H1 (cell line): ENCODE measurements around the gene SLC1A4. TPM values are rescaled to one million over a fixed set of nuclear protein-coding genes. Genes with fewer than 3 reads are reported as not detected.

Experiments
- CTCF ChIA-PET: fragments of 300-600 bp; sonication (Branson Sonifier 250); formaldehyde crosslinking; loops from one replicate; lab custom pipeline; 2021; ENCODE audit not compliant: partially characterized antibody; lab: Charles Lee
- POLR2A ChIA-PET: fragments of 300-600 bp; sonication (Branson Sonifier 250); formaldehyde crosslinking; loops from one replicate; lab custom pipeline; 2021; ENCODE audit warnings: inconsistent platforms; ENCODE audit not compliant: partially characterized antibody; lab: Charles Lee
- DNase-seq, 2 experiments: peaks; one replicate each; pipeline versions ENCODE4 v3.0.0 to v3.0.0-alpha.2; 2010 to 2022; ENCODE audit warnings: low spot score in 2 of 2, low read depth in 1 of 2, mixed read lengths in 1 of 2
- FAIRE-seq: peaks from 2 replicates; lab custom pipeline; 2011; peaks lifted over from hg19 to GRCh38; lab: Jason Lieb, UNC
- H2AFZ ChIP-seq: 2 replicates; pipeline ENCODE4 v1.8.1; 2012; ENCODE audit warnings: low read length, inconsistent platforms
- H2AK5ac ChIP-seq: 2 replicates; pipeline ENCODE4 v1.6.1; 2013; ENCODE audit warnings: low read depth, low read length
- H2BK120ac ChIP-seq: replicated peaks from 2 replicates; pipeline ENCODE3; 2013; ENCODE audit warnings: low read depth, low read length, inconsistent platforms
- H2BK12ac ChIP-seq: 2 replicates; pipeline ENCODE4 v1.6.1; 2013; ENCODE audit warnings: low read depth, low read length
- H2BK15ac ChIP-seq: 2 replicates; pipeline ENCODE4 v1.6.1; 2013; ENCODE audit warnings: low read length
- H2BK20ac ChIP-seq: 2 replicates; pipeline ENCODE4 v1.6.1; 2013; ENCODE audit warnings: low read length
- H2BK5ac ChIP-seq: 2 replicates; pipeline ENCODE4 v1.6.1; 2013; ENCODE audit warnings: low read depth, low read length
- H3K14ac ChIP-seq: 2 replicates; pipeline ENCODE4 v1.6.1; 2013; ENCODE audit warnings: inconsistent platforms; ENCODE audit not compliant: insufficient read length
- H3K18ac ChIP-seq: 2 replicates; pipeline ENCODE4 v1.6.1; 2013; ENCODE audit warnings: low read length; ENCODE audit errors: extremely low read depth
- H3K23ac ChIP-seq: 2 replicates; pipeline ENCODE4 v1.6.1; 2013; ENCODE audit warnings: inconsistent platforms; ENCODE audit not compliant: insufficient read length
- H3K23me2 ChIP-seq: 2 replicates; pipeline ENCODE4 v1.6.1; 2013; ENCODE audit warnings: low read depth, low read length
- H3K27ac ChIP-seq: 2 replicates; pipeline ENCODE4 v1.6.1; 2011; ENCODE audit warnings: low read depth, low read length, inconsistent platforms
- H3K27me3 ChIP-seq, 4 experiments: replicated peaks in 1 of 4; 1 replicate in 1 of 4; 2 replicates in 3 of 4; pipeline versions ENCODE4 v1.6.1 to v1.8.1; 2011 to 2013; ENCODE audit warnings: low read length in 3 of 4, mild to moderate bottlenecking in 3 of 4, inconsistent platforms in 2 of 4, mixed read lengths in 2 of 4, moderate library complexity in 1 of 4; ENCODE audit not compliant: control insufficient read depth in 3 of 4, insufficient read depth in 3 of 4; ENCODE audit errors: extremely low read depth in 1 of 4
- H3K36me3 ChIP-seq, 4 experiments: 2 replicates each; pipeline versions ENCODE4 v1.6.1 to v1.8.1; 2011 to 2013; ENCODE audit warnings: mild to moderate bottlenecking in 4 of 4, low read length in 3 of 4, moderate library complexity in 2 of 4, control low read depth in 1 of 4, inconsistent platforms in 1 of 4; ENCODE audit not compliant: insufficient read depth in 4 of 4, control insufficient read depth in 2 of 4
- H3K4ac ChIP-seq: replicated peaks from 2 replicates; pipeline ENCODE3; 2013; ENCODE audit warnings: low read length, low read depth, mixed read lengths, inconsistent platforms; ENCODE audit not compliant: insufficient read length
- H3K4me1 ChIP-seq, 4 experiments: replicated peaks in 1 of 4; 1 replicate in 1 of 4; 2 replicates in 3 of 4; pipeline versions ENCODE4 v1.6.1 to v1.8.1; 2011 to 2013; ENCODE audit warnings: low read length in 3 of 4, inconsistent platforms in 2 of 4, mixed read lengths in 1 of 4; ENCODE audit not compliant: insufficient read depth in 4 of 4, control insufficient read depth in 3 of 4
- H3K4me2 ChIP-seq, 2 experiments: 2 replicates each; pipeline versions ENCODE4 v1.6.1 to v1.8.1; 2011 to 2013; ENCODE audit warnings: low read depth in 2 of 2, low read length in 2 of 2, control low read depth in 1 of 2, inconsistent platforms in 1 of 2, mild to moderate bottlenecking in 1 of 2; ENCODE audit not compliant: insufficient read depth in 1 of 2
- H3K4me3 ChIP-seq, 4 experiments: fragments of 200-600, 300-600 bp in 1 of 4; sonication (generic), shearing (Covaris generic), sonication (Bioruptor Twin) in 1 of 4; 2 replicates each; pipeline versions ENCODE4 v1.5.1 to v1.8.1; 2011 to 2016; ENCODE audit warnings: low read length in 4 of 4, low read depth in 3 of 4, control low read depth in 2 of 4, inconsistent platforms in 2 of 4, mild to moderate bottlenecking in 2 of 4, mixed read lengths in 1 of 4, moderate library complexity in 1 of 4; ENCODE audit not compliant: insufficient read depth in 2 of 4; ENCODE audit errors: extremely low read depth in 1 of 4
- H3K56ac ChIP-seq: replicated peaks from 2 replicates; pipeline ENCODE3; 2013; ENCODE audit warnings: low read depth, mild to moderate bottlenecking, mixed read lengths, low read length, inconsistent platforms; ENCODE audit not compliant: insufficient read length
- H3K79me1 ChIP-seq: 2 replicates; pipeline ENCODE4 v1.6.1; 2013; ENCODE audit warnings: low read depth, low read length, control low read depth
- H3K79me2 ChIP-seq, 2 experiments: 2 replicates each; pipeline versions ENCODE4 v1.6.1 to v1.8.1; 2012 to 2013; ENCODE audit warnings: low read length in 2 of 2, mild to moderate bottlenecking in 2 of 2, inconsistent platforms in 1 of 2; ENCODE audit not compliant: insufficient read depth in 2 of 2, control insufficient read depth in 1 of 2
- H3K9ac ChIP-seq, 4 experiments: replicated peaks in 1 of 4; 1 replicate in 1 of 4; 2 replicates in 3 of 4; pipeline versions ENCODE4 v1.6.1 to v1.8.1; 2011 to 2013; ENCODE audit warnings: low read depth in 3 of 4, low read length in 3 of 4, control low read depth in 2 of 4, mild to moderate bottlenecking in 2 of 4, moderate library complexity in 2 of 4, inconsistent platforms in 1 of 4; ENCODE audit errors: extremely low read depth in 1 of 4
- H3K9me3 ChIP-seq, 2 experiments: 2 replicates each; pipeline versions ENCODE4 v1.6.1 to v1.8.1; 2012 to 2013; ENCODE audit warnings: mild to moderate bottlenecking in 2 of 2, moderate library complexity in 2 of 2, control low read depth in 1 of 2, inconsistent platforms in 1 of 2, low read depth in 1 of 2, low read length in 1 of 2, mixed read lengths in 1 of 2; ENCODE audit not compliant: insufficient read depth in 2 of 2
- H4K20me1 ChIP-seq, 2 experiments: replicated peaks in 1 of 2; 2 replicates each; pipeline versions ENCODE3 to v1.8.1; 2011 to 2013; ENCODE audit warnings: inconsistent platforms in 2 of 2, low read length in 2 of 2, mild to moderate bottlenecking in 1 of 2; ENCODE audit not compliant: insufficient read depth in 2 of 2, control insufficient read depth in 1 of 2
- H4K5ac ChIP-seq: 2 replicates; pipeline ENCODE4 v1.6.1; 2013; ENCODE audit warnings: low read length, low read depth, mixed read lengths, inconsistent platforms; ENCODE audit not compliant: insufficient read length
- H4K8ac ChIP-seq: 2 replicates; pipeline ENCODE4 v1.8.0; 2013; ENCODE audit warnings: mild to moderate bottlenecking, moderate library complexity, low read length, inconsistent platforms; ENCODE audit not compliant: insufficient read depth; ENCODE audit errors: extremely low read depth
- H4K91ac ChIP-seq: replicated peaks from 2 replicates; pipeline ENCODE3; 2013; ENCODE audit warnings: low read length, mixed read lengths, inconsistent platforms; ENCODE audit not compliant: insufficient read length
- CHD2 ChIP-seq: IDR thresholded peaks from 2 replicates; pipeline ENCODE4 v1.6.1; 2012; ENCODE audit warnings: low read length, improper control_type of control experiment
- EZH2 ChIP-seq: fragments of 200-600 bp; sonication (generic); IDR thresholded peaks from 2 replicates; pipeline ENCODE4 v1.7.1; 2012; ENCODE audit warnings: low read depth, mild to moderate bottlenecking, moderate library complexity, low read length, inconsistent platforms; ENCODE audit not compliant: severe bottlenecking
- HDAC2 ChIP-seq, 2 experiments: fragments of 300-600 bp in 1 of 2; sonication (generic) in 1 of 2; IDR thresholded peaks; 2 replicates each; pipeline ENCODE4 v1.6.1; 2011 to 2012; ENCODE audit warnings: low read depth in 2 of 2, low read length in 2 of 2, mild to moderate bottlenecking in 2 of 2, moderate library complexity in 2 of 2, borderline replicate concordance in 1 of 2, inconsistent platforms in 1 of 2
- HDAC6 ChIP-seq: IDR thresholded peaks from one replicate; pipeline ENCODE4 v1.7.1; 2012; ENCODE audit warnings: low read depth, mild to moderate bottlenecking, inconsistent platforms, low read length, moderate library complexity
- POLR2A ChIP-seq, 2 experiments: IDR thresholded peaks; 1 replicate in 1 of 2; 2 replicates in 1 of 2; pipeline ENCODE4 v1.6.1; 2011; ENCODE audit warnings: low read depth in 2 of 2, low read length in 2 of 2, mild to moderate bottlenecking in 2 of 2; ENCODE audit errors: control extremely low read depth in 1 of 2
- RFX5 ChIP-seq: IDR thresholded peaks from 2 replicates; pipeline ENCODE4 v1.6.1; 2011; ENCODE audit warnings: low read depth, low read length, improper control_type of control experiment, borderline replicate concordance
- SAP30 ChIP-seq: fragments of 300-600 bp; sonication (generic); IDR thresholded peaks from 2 replicates; pipeline ENCODE4 v1.7.1; 2012; ENCODE audit warnings: low read length, moderate library complexity, mild to moderate bottlenecking, inconsistent platforms; ENCODE audit not compliant: insufficient read depth, insufficient replicate concordance
- SP2 ChIP-seq: IDR thresholded peaks from 2 replicates; pipeline ENCODE4 v1.6.1; 2012; ENCODE audit warnings: mild to moderate bottlenecking, low read length, inconsistent platforms
- SP4 ChIP-seq: IDR thresholded peaks from 2 replicates; pipeline ENCODE4 v1.6.1; 2012; ENCODE audit warnings: low read length, inconsistent platforms
- WGBS, 2 experiments: shearing (Covaris generic) in 1 of 2; methylation state at CpG; one replicate each; pipeline versions ENCODE4 v1.1.6 to v1.1.7; 2013 to 2015; ENCODE audit warnings: low lambda C conversion rate in 2 of 2, mixed read lengths in 2 of 2, inconsistent platforms in 1 of 2, low coverage in 1 of 2, missing lambda C conversion rate in 1 of 2; ENCODE audit not compliant: insufficient replicate concordance in 2 of 2, insufficient coverage in 1 of 2, insufficient read length in 1 of 2; ENCODE audit errors: extremely low coverage in 1 of 2, missing lambda C conversion rate in 1 of 2; 5-methylcytosine and 5-hydroxymethylcytosine counted together
- polyA plus RNA-seq, 7 experiments: library from polyadenylated mRNA; depleted of rRNA in 3 of 7; stranded (reverse) in 5 of 7; unstranded in 2 of 7; fragments of >200 nt in 5 of 7; fragments of 200-250 nt in 2 of 7; gene quantifications; 1 replicate in 5 of 7; 2 replicates in 1 of 7; 4 replicates in 1 of 7; pipeline versions ENCODE4 v1.2.1 to v1.2.3, GENCODE V29; 2011 to 2013; ENCODE audit warnings: missing spikeins in 2 of 7, mixed read lengths in 2 of 7
- total RNA-seq: library from RNA; stranded (reverse); fragmentation: NEBNext Ultra II Directional; extraction: Animal tissue kit (Norgen Biotek cat#: 25700); gene quantifications from 2 replicates; pipeline ENCODE4 v1.2.1, GENCODE V29; 2021
- TF ChIP-seq, protein P1 (sequence below): IDR thresholded peaks from 2 replicates; pipeline ENCODE4 v1.6.1; 2012; ENCODE audit warnings: inconsistent platforms
- TF ChIP-seq, protein P2 (sequence below), 3 experiments: IDR thresholded peaks; 1 replicate in 2 of 3; 2 replicates in 1 of 3; pipeline versions ENCODE4 v1.5.1 to v1.6.1; 2011; ENCODE audit warnings: low read length in 3 of 3, mild to moderate bottlenecking in 3 of 3, inconsistent platforms in 2 of 3, low read depth in 1 of 3, moderate library complexity in 1 of 3; ENCODE audit not compliant: insufficient read depth in 1 of 3; ENCODE audit errors: control extremely low read depth in 1 of 3

The SLC1A4 gene
- total and polyA plus RNA-seq, 2 of the 8 experiments (the other 6 are each of a cell fraction or from before 2014, with no cell fraction given): 0.44 to 0.86 TPM

DNA sequence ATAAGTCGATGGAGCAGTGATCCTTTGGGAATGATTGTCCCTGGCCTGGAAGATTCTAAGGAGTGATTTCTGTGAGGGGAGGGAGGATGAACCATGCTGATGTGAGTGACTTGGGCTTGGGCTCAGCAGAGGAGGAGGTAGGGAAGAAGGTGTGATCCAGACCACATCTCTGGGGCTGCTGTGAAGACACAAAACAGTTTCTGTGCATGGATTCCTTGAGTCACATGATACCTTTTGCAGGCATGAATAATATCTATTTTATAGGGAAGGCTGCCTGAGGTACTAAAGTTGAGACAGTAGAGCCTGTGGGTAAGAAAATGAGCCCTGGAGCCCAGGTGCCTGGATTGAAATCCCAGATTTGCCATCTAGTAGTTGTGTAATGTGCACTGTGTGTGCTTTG lies 29.8 kb downstream of the SLC1A4 start:
- Histone ChIP-seq H4K20me1 (peaks cover 2 to 3% of the 10 kb centered on the region in 2 experiments), H3K4me2 (no peak overlapping the region), H3K14ac (no peak overlapping the region), H3K27ac (no peak overlapping the region), H3K36me3 (no peaks in the 10 kb centered on the region), H3K23me2 (no peaks in the 10 kb centered on the region), H3K9me3 (no peaks in the 10 kb centered on the region), H2AFZ (no peak overlapping the region), H3K23ac (no peak overlapping the region), H3K4me3 (no peak overlapping the region), H2BK5ac (no peak overlapping the region), H4K8ac (no peak overlapping the region), H2BK12ac (no peak overlapping the region), H3K27me3 (no peaks in the 10 kb centered on the region), H4K5ac (no peak overlapping the region), H3K56ac (no peak overlapping the region), H3K4me1 (peaks cover 0 to 3% (median 0%) of the 10 kb centered on the region in 4 experiments; a peak in 4 of 7 replicates), H2BK20ac (no peak overlapping the region), H2BK15ac (no peak overlapping the region), H3K9ac (no peak overlapping the region), H2AK5ac (no peak overlapping the region), H4K91ac (no peak overlapping the region), H3K18ac (no peak overlapping the region), H2BK120ac (no peak overlapping the region), H3K79me2 (no peaks in the 10 kb centered on the region), H3K79me1 (peaks cover 2% of the 10 kb centered on the region; the same call in 1 of the 2 replicates), H3K4ac (no peak overlapping the region)
- WGBS, 2 experiments: 92% methylated on average over 1 of the region's 1 CpG; no CpG with 5 or more reads in 1 of the 2 experiments
- FAIRE-seq (no peak), DNase-seq (no peak)
- CTCF ChIA-PET: interaction anchor here (0.8 to 2.9 kb wide), 8 partner anchors 12 to 257 kb away, joined by 3 to 14 read pairs (median 6); partner anchors contain the start of gene CEP68
- POLR2A ChIA-PET: interaction anchor here (1.5 kb wide), 1 partner anchor 37 kb away, joined by 3 read pairs; the partner anchor contains the start of gene CEP68
- no peak for TF ChIP-seq CHD2
- no peak for TF ChIP-seq POLR2A (IDR thresholded peaks at IDR 0.05; ENCODE audit: control extremely low read depth in 1 of 2, low read depth in 2 of 2, low read length in 2 of 2)
- TF ChIP-seq HDAC6: no peak
- no peak for TF ChIP-seq SP4
- TF ChIP-seq, protein P1, sequence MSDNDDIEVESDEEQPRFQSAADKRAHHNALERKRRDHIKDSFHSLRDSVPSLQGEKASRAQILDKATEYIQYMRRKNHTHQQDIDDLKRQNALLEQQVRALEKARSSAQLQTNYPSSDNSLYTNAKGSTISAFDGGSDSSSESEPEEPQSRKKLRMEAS: no peak
- TF ChIP-seq SAP30: no peak
- TF ChIP-seq, protein P2, sequence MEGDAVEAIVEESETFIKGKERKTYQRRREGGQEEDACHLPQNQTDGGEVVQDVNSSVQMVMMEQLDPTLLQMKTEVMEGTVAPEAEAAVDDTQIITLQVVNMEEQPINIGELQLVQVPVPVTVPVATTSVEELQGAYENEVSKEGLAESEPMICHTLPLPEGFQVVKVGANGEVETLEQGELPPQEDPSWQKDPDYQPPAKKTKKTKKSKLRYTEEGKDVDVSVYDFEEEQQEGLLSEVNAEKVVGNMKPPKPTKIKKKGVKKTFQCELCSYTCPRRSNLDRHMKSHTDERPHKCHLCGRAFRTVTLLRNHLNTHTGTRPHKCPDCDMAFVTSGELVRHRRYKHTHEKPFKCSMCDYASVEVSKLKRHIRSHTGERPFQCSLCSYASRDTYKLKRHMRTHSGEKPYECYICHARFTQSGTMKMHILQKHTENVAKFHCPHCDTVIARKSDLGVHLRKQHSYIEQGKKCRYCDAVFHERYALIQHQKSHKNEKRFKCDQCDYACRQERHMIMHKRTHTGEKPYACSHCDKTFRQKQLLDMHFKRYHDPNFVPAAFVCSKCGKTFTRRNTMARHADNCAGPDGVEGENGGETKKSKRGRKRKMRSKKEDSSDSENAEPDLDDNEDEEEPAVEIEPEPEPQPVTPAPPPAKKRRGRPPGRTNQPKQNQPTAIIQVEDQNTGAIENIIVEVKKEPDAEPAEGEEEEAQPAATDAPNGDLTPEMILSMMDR (IDR thresholded peaks at IDR 0.05; ENCODE audit: control extremely low read depth in 1 of 3, insufficient read depth in 1 of 3, low read depth in 1 of 3, low read length in 3 of 3): no peak
- no peak for TF ChIP-seq RFX5
- no peak for TF ChIP-seq EZH2
- TF ChIP-seq SP2: no peak
- no peak for TF ChIP-seq HDAC2 (IDR thresholded peaks at IDR 0.05; ENCODE audit: borderline replicate concordance in 1 of 2, low read depth in 2 of 2, low read length in 2 of 2)
